Neural progenitor cell (in vitro differentiated cells): ENCODE data around the gene YDJC.

Experiments
- CTCF ChIP-seq: fragments of 200-600 bp; sonication (generic); IDR thresholded peaks from 2 replicates; pipeline ENCODE4 v1.5.1; 2017; ENCODE audit warnings: antibody characterized with exemption, mild to moderate bottlenecking
- EZH2 ChIP-seq: fragments of 200-600 bp; sonication (generic); IDR thresholded peaks from 2 replicates; pipeline ENCODE4 v1.6.1; 2017; ENCODE audit warnings: antibody characterized with exemption, mild to moderate bottlenecking, moderate library complexity

GRCh38 chr22:21657020-21657359, 27.2 kb upstream of the YDJC start:
- TF ChIP-seq CTCF: no peak
- TF ChIP-seq EZH2: no peak
